HepG2 (cell line): Measurements from ENCODE around the gene TENT5A. TPM values are rescaled to one million over a fixed set of nuclear protein-coding genes. Genes with fewer than 3 reads are reported as not detected.

Experiments
- ARID2 ChIP-seq: sonication (generic); formaldehyde crosslinking; IDR thresholded peaks from 2 replicates; pipeline ENCODE4 v1.8.1; 2022; ENCODE audit warnings: mild to moderate bottlenecking, missing genetic modification reagents, borderline replicate concordance
- CBFB ChIP-seq: sonication (generic); formaldehyde crosslinking; IDR thresholded peaks from 2 replicates; pipeline ENCODE4 v1.4.0; 2020; ENCODE audit warnings: missing genetic modification reagents
- CCAR2 ChIP-seq: fragments of 200-400 bp; formaldehyde crosslinking; optimal IDR thresholded peaks from 2 replicates; pipeline ENCODE3; 2018; ENCODE audit warnings: low read depth, mild to moderate bottlenecking, low read length, moderate library complexity
- DNMT1 ChIP-seq: sonication (generic); formaldehyde crosslinking; IDR thresholded peaks from 2 replicates; pipeline ENCODE4 v1.5.1; 2020; ENCODE audit warnings: mild to moderate bottlenecking, missing genetic modification reagents
- HNRNPL ChIP-seq: fragments of 200-400 bp; formaldehyde crosslinking; IDR thresholded peaks from 2 replicates; pipeline ENCODE4 v1.6.1; 2017; ENCODE audit warnings: mild to moderate bottlenecking, low read depth, low read length
- KLF11 ChIP-seq: IDR thresholded peaks from 2 replicates; pipeline ENCODE4 v1.6.1; 2016; ENCODE audit warnings: missing compliant biosample characterization
- KMT2A ChIP-seq: sonication (generic); formaldehyde crosslinking; IDR thresholded peaks from 2 replicates; pipeline ENCODE4 v1.4.0; 2020; ENCODE audit warnings: missing genetic modification reagents
- MED1 ChIP-seq: sonication (generic); formaldehyde crosslinking; IDR thresholded peaks from 2 replicates; pipeline ENCODE4 v1.4.0; 2020; ENCODE audit warnings: missing genetic modification reagents
- MLXIP ChIP-seq: sonication (generic); formaldehyde crosslinking; IDR thresholded peaks from 2 replicates; pipeline ENCODE4 v1.9.0; 2021; ENCODE audit warnings: missing genetic modification reagents, borderline replicate concordance
- NRL ChIP-seq: sonication (generic); formaldehyde crosslinking; IDR thresholded peaks from 2 replicates; pipeline ENCODE4 v1.5.0; 2020; ENCODE audit warnings: missing genetic modification reagents, mild to moderate bottlenecking, moderate library complexity, borderline replicate concordance
- PCBP1 ChIP-seq: fragments of 200-400 bp; formaldehyde crosslinking; IDR thresholded peaks from 2 replicates; pipeline ENCODE4 v1.6.1; 2017; ENCODE audit warnings: mild to moderate bottlenecking, low read depth, low read length, borderline replicate concordance
- RBAK ChIP-seq: sonication (generic); formaldehyde crosslinking; IDR thresholded peaks from 2 replicates; pipeline ENCODE4 v1.5.1; 2020; ENCODE audit warnings: mild to moderate bottlenecking, missing genetic modification reagents
- THAP7 ChIP-seq: sonication (generic); formaldehyde crosslinking; IDR thresholded peaks from 2 replicates; pipeline ENCODE4 v1.8.1; 2023; ENCODE audit warnings: mild to moderate bottlenecking, missing genetic modification reagents
- XBP1 ChIP-seq: sonication (generic); formaldehyde crosslinking; IDR thresholded peaks from 2 replicates; pipeline ENCODE4 v1.5.0; 2020; ENCODE audit warnings: missing genetic modification reagents
- ZNF263 ChIP-seq: sonication (generic); formaldehyde crosslinking; IDR thresholded peaks from 2 replicates; pipeline ENCODE4 v1.4.0; 2020; ENCODE audit warnings: missing genetic modification reagents
- ZNF350 ChIP-seq: sonication (generic); formaldehyde crosslinking; IDR thresholded peaks from 2 replicates; pipeline ENCODE4 v1.4.0; 2020; ENCODE audit warnings: mild to moderate bottlenecking, low read depth, missing genetic modification reagents, borderline replicate concordance
- polyA plus RNA-seq, 8 experiments: library from polyadenylated mRNA; depleted of rRNA in 3 of 8; stranded (reverse) in 7 of 8; unstranded in 1 of 8; fragments of >200 nt; fragmentation: Illumina TruSeq in 4 of 8; extraction: Trizol in 4 of 8; gene quantifications; 2 replicates each; pipeline versions ENCODE4 v1.2.1 to v1.2.3, GENCODE V29; 2011 to 2016; ENCODE audit warnings: low read depth in 4 of 8, missing spikeins in 1 of 8, mixed read lengths in 1 of 8; ENCODE audit not compliant: insufficient read depth in 1 of 8
- total RNA-seq, 5 experiments: library from RNA; depleted of rRNA; stranded (reverse); fragments of >200 nt; fragmentation: Illumina TruSeq; extraction: Trizol; gene quantifications; 2 replicates each; pipeline ENCODE4 v1.2.3, GENCODE V29; 2016; ENCODE audit warnings: low read depth in 1 of 5
- TF ChIP-seq, protein P1 (sequence below): sonication (generic); formaldehyde crosslinking; IDR thresholded peaks from 2 replicates; pipeline ENCODE4 v1.8.0; 2022; ENCODE audit warnings: mild to moderate bottlenecking, missing genetic modification reagents

TENT5A gene
- total and polyA plus RNA-seq, 2 of the 13 experiments (the other 11 are each of a cell fraction or from before 2014, with no cell fraction given) = 8.0 to 13.8 TPM

GRCh38 chr6:81767163-81767891, 14.8 kb upstream of the TENT5A start (continued):
- TF ChIP-seq MED1 (CRISPR knock-in tag) (0 out of 2 replicates have a peak, but pooled peaks have one; percentile 5), NRL (CRISPR knock-in tag) (no peak), ZNF263 (CRISPR knock-in tag) (no peak), ARID2 (CRISPR knock-in tag) (0 out of 2 replicates have a peak, but pooled peaks have one; percentile 26), XBP1 (CRISPR knock-in tag) (no peak), MLXIP (no peak), ZNF350 (CRISPR knock-in tag) (no peak), RBAK (no peak), DNMT1 (no peak), KMT2A (CRISPR knock-in tag) (no peak), PCBP1 (no peak), HNRNPL (no peak), CBFB (CRISPR knock-in tag) (no peak), KLF11 (no peak), CCAR2 (no peak), THAP7 (CRISPR knock-in tag) (no peak)
- TF ChIP-seq, protein P1, sequence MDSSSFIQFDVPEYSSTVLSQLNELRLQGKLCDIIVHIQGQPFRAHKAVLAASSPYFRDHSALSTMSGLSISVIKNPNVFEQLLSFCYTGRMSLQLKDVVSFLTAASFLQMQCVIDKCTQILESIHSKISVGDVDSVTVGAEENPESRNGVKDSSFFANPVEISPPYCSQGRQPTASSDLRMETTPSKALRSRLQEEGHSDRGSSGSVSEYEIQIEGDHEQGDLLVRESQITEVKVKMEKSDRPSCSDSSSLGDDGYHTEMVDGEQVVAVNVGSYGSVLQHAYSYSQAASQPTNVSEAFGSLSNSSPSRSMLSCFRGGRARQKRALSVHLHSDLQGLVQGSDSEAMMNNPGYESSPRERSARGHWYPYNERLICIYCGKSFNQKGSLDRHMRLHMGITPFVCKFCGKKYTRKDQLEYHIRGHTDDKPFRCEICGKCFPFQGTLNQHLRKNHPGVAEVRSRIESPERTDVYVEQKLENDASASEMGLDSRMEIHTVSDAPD (CRISPR knock-in tag) = no peak
